ENCODE data around the gene WDFY2.

- TF ChIP-seq CTCF (IDR thresholded peaks at IDR 0.05; ENCODE audit: borderline replicate concordance, extremely low read depth, low read length, poor library complexity, severe bottlenecking) (no peak), EZH2 (IDR thresholded peaks at IDR 0.05; ENCODE audit: borderline replicate concordance, low read depth, low read length, severe bottlenecking) (no peak)
Measured at GRCh38 chr13:51806566-51806965, 222.3 kb downstream of the WDFY2 start.
